Measurements from ENCODE around the gene UNC80.

UNC80 gene

DNA sequence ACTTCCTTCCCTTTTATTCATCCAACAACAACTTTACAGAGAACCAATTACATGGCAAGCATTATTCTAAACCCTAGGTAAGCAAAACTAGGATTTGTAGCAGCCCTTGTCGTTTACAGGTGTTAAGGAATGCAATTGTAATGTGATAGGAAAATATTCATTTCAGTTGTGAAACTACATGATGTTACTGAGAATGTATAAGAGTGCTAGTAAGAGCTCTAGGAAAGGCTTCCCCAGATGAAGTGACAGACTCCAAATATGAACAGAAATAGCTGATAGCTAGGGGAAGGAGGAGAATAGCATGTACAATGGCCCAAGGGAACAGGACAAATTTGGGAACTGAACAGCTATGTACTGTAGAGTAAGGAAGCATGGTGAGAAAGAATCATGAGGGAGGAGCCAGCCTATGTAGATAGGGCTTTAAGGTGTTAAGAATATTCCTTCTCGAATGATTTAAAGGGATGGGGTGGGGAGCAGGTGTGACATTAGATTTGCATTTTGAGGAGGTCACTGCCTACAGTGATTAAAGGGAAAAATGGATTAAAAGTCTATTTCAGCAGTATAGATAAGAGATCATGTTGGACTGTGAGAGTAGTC lies 262.6 kb downstream of the UNC80 start:
- no peak for DNase-seq

DNA sequence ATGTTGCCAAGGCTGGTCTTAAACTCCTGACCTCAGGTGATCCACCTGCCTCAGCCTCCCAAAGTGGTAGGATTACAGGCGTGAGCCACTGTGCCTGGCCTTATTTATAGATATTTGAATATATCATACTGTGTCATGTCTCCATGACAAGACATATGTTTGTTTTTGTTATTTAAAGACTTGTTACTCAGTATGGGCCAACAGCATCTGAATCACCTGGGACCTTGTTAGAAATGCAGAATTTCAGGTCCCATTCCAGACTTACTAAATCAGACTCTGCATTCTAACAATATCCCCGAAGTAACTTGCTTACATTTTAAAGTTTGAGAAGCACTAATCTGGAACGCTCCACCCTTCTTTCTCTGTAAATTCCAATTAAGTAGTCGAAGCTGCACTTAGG lies 264.0 kb downstream of the UNC80 start:
- DNase-seq: no peak

DNA sequence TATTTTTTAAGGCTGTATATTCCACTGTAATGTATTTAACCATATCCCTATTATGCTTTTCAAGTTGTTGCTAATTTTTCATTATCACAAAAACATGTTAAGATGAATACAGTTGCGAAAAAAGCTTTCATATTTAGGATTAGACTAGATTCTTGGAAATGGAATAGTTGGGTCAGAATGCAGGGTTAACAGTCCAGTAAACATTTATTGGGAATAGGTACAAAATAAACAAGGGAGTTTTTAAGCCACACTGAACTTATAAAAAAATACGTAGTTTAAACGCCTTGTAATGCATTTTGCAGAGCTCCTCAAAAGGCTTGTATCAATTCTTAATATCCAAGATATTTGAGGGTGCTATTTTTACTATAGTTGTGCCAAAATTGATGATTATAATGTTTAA lies 266.4 kb downstream of the UNC80 start:
- no peak for DNase-seq

DNA sequence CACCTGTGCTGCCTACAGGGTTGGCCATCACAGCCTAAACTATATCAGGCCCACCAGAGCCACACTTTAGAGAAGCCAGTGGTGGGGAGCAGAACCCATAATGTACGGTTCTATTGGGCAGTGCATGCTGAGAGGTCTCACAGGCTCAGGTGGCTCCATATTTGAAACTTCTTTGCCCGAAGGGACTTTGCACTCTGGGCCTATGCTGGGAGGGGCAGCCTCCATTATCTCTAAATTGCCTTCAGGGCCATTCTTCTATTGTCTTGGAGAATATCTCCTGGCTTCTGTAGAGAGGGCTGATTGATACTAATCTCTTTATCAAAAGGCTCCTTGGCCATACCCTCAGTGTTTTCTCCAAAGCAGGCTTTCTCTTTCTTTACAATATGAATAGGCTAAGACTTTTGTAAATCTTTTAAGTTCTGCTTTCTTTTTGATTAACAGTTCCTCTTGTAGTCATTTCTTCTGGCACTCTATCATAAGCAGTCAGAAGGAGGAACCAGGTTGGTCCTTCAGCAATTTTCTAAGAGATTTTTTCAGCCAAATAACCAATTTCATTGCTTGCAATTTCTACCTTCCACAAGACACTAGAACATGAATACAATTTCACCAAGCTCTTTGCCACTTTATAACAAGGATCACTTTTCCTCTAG lies 275.3 kb downstream of the UNC80 start:
- no peak for DNase-seq

Data from NCI-H1092 (cell line).